Measurements from ENCODE around the gene KCTD7. TPM values are rescaled to one million over a fixed set of nuclear protein-coding genes. Genes with fewer than 3 reads are reported as not detected.
A peak's percentile ranks its signal among the peaks of the same experiment; 100 is the strongest.
"Not testable (repeated sequence)": the region's sequence is repeated elsewhere in the genome, so short reads cannot be mapped to it uniquely, and the experiment has no call there.

Gene KCTD7
- total RNA-seq, 4 donors from 2014 or later = 6.2 to 17.9 (median 6.7) TPM

GRCh38 chr7:66679633-66680244 is 51.1 kb downstream of the KCTD7 start:
- Histone ChIP-seq H3K4me3 (no peak overlapping the region), H3K36me3 (no peaks in the 10 kb centered on the region), H3K9me3 (no peaks in the 10 kb centered on the region), H3K27me3 (no peaks in the 10 kb centered on the region), H3K27ac (no peak overlapping the region), H3K4me1 (peaks cover 29% of the 10 kb centered on the region)
- TF ChIP-seq EP300 (IDR thresholded peaks at IDR 0.05) = no peak
- no peak for TF ChIP-seq POLR2AphosphoS5 (IDR thresholded peaks at IDR 0.05)
- TF ChIP-seq CTCF (IDR thresholded peaks at IDR 0.05) = no peak
- TF ChIP-seq POLR2A (IDR thresholded peaks at IDR 0.05) = no peak
- 92% methylated on average over 3 of the region's 3 CpGs for WGBS
- peak; percentile 16 to 37 for DNase-seq (ENCODE audit: low spot score in 2 of 2)

GRCh38 chr7:66681491-66682349 is 53.0 kb downstream of the KCTD7 start:
- peaks cover 29% of the 10 kb centered on the region for H3K4me1 ChIP-seq
- peak overlapping the region; percentile 99 for H3K27ac ChIP-seq
- DNase-seq (ENCODE audit: low spot score in 2 of 2) = peak; percentile 99
- H3K36me3 ChIP-seq = no peaks in the 10 kb centered on the region
- no peaks in the 10 kb centered on the region for H3K27me3 ChIP-seq
- H3K9me3 ChIP-seq = no peaks in the 10 kb centered on the region
- H3K4me3 ChIP-seq = peak overlapping the region; percentile 89
- TF ChIP-seq POLR2A (IDR thresholded peaks at IDR 0.05) = peak; percentile 77 to 96
- TF ChIP-seq POLR2AphosphoS5 (IDR thresholded peaks at IDR 0.05) = peak; percentile 21 to 91 (median 84)
- TF ChIP-seq CTCF (IDR thresholded peaks at IDR 0.05) = no peak
- TF ChIP-seq EP300 (IDR thresholded peaks at IDR 0.05) = no peak
- WGBS = 14% methylated on average over 17 of the region's 78 CpGs

- DNase-seq (ENCODE audit: low spot score in 2 of 2) = peak; percentile 71 to 79
- peak overlapping the region; percentile 89 for H3K4me3 ChIP-seq
- WGBS = 4% methylated on average over 10 of the region's 66 CpGs
- no peaks in the 10 kb centered on the region for H3K9me3 ChIP-seq
- H3K27ac ChIP-seq = peak overlapping the region; percentile 99
- peaks cover 29% of the 10 kb centered on the region for H3K4me1 ChIP-seq
- H3K36me3 ChIP-seq = no peaks in the 10 kb centered on the region
- TF ChIP-seq POLR2AphosphoS5 (IDR thresholded peaks at IDR 0.05) (no peak), CTCF (IDR thresholded peaks at IDR 0.05) (no peak), EP300 (IDR thresholded peaks at IDR 0.05) (no peak), POLR2A (IDR thresholded peaks at IDR 0.05) (no peak)
- H3K27me3 ChIP-seq = no peaks in the 10 kb centered on the region
Measured at GRCh38 chr7:66682350-66683093, 53.8 kb downstream of the KCTD7 start.

- peak; percentile 56 to 57 for DNase-seq (ENCODE audit: low spot score in 2 of 2)
- Histone ChIP-seq H3K4me3 (peak overlapping the region; percentile 89), H3K4me1 (peaks cover 29% of the 10 kb centered on the region), H3K27ac (peak overlapping the region; percentile 99)
- H3K27me3 ChIP-seq, H3K36me3 ChIP-seq, H3K9me3 ChIP-seq: not testable (repeated sequence)
- 54% methylated on average over 10 of the region's 10 CpGs for WGBS
Measured at GRCh38 chr7:66683094-66683769, 54.6 kb downstream of the KCTD7 start.

- no peak for TF ChIP-seq POLR2A (IDR thresholded peaks at IDR 0.05)
- TF ChIP-seq POLR2AphosphoS5 (IDR thresholded peaks at IDR 0.05) = no peak
- no peak for TF ChIP-seq EP300 (IDR thresholded peaks at IDR 0.05)
- no peak for TF ChIP-seq CTCF (IDR thresholded peaks at IDR 0.05)
- H3K4me1 ChIP-seq = peaks cover 29% of the 10 kb centered on the region
- H3K27me3 ChIP-seq = no peaks in the 10 kb centered on the region
- WGBS = 72% methylated on average over 9 of the region's 9 CpGs
- H3K9me3 ChIP-seq = no peaks in the 10 kb centered on the region
- H3K4me3 ChIP-seq = peak overlapping the region; percentile 89
- H3K36me3 ChIP-seq = no peaks in the 10 kb centered on the region
- peak; percentile 61 to 70 for DNase-seq (ENCODE audit: low spot score in 2 of 2)
- H3K27ac ChIP-seq = peak overlapping the region; percentile 99
Measured at GRCh38 chr7:66683770-66684123, 55.1 kb downstream of the KCTD7 start.

GRCh38 chr7:66685663-66686062 is 57.0 kb downstream of the KCTD7 start:
- H3K27ac ChIP-seq; H3K9me3 ChIP-seq; H3K36me3 ChIP-seq; H3K4me3 ChIP-seq; H3K27me3 ChIP-seq; DNase-seq (ENCODE audit: low spot score in 2 of 2): not testable (repeated sequence)
- peaks cover 27% of the 10 kb centered on the region for H3K4me1 ChIP-seq
- WGBS = 92% methylated on average over 4 of the region's 4 CpGs

Measured in suprapubic skin (tissue), 4 donors.